ENCODE results near the gene FUCA1.

FUCA1 gene

GRCh38 chr1:23867895-23868556 lies at the start of gene FUCA1:
Gene FUCA1 (minus strand): TSS chr1:23868290. CDS start chr1:23868286, 4 bp downstream.
- peak within 1 kb of the TSS; percentile 95 for H3K4me2 ChIP-seq (ENCODE audit: low read length)
- H3K4me3 ChIP-seq (ENCODE audit: low read length) = peak within 1 kb of the TSS; percentile 91
- TF ChIP-seq EZH2phosphoT487 (IDR thresholded peaks at IDR 0.05; ENCODE audit: low read depth) (no peak), CTCF (IDR thresholded peaks at IDR 0.05; ENCODE audit: low read depth, low read length) (peak; percentile 64)
- peaks cover 29% of the 10 kb centered on the region for H3K36me3 ChIP-seq (replicated peaks; ENCODE audit: low read depth, low read length)
- peaks cover 25% of the 10 kb centered on the region for H3K4me1 ChIP-seq (ENCODE audit: low read length)
- H4K20me1 ChIP-seq (ENCODE audit: insufficient read depth, low read length) = no peaks in the 10 kb centered on the region
- H3K79me2 ChIP-seq (ENCODE audit: low read length) = peaks cover 14% of the 10 kb centered on the region
- peak within 1 kb of the TSS; percentile 71 for H3K9ac ChIP-seq (ENCODE audit: low read length)
- H3K27me3 ChIP-seq (ENCODE audit: low read depth, low read length) = no peaks in the 10 kb centered on the region
- H2AFZ ChIP-seq (ENCODE audit: low read depth, low read length) = peak within 1 kb of the TSS; percentile 49
- no peaks in the 10 kb centered on the region for H3K9me3 ChIP-seq (ENCODE audit: insufficient read depth, low read length)
- H3K27ac ChIP-seq (ENCODE audit: low read length) = peak within 1 kb of the TSS; percentile 86

- TF ChIP-seq CTCF (IDR thresholded peaks at IDR 0.05; ENCODE audit: low read depth, low read length) (peak; percentile 82), EZH2phosphoT487 (IDR thresholded peaks at IDR 0.05; ENCODE audit: low read depth) (no peak)
- Histone ChIP-seq H3K27ac (ENCODE audit: low read length) (peak overlapping the region; percentile 89), H3K27me3 (ENCODE audit: low read depth, low read length) (no peaks in the 10 kb centered on the region), H3K9ac (ENCODE audit: low read length) (peak overlapping the region; percentile 77), H3K9me3 (ENCODE audit: insufficient read depth, low read length) (no peaks in the 10 kb centered on the region), H3K79me2 (ENCODE audit: low read length) (peaks cover 25% of the 10 kb centered on the region), H2AFZ (ENCODE audit: low read depth, low read length) (no peak overlapping the region), H3K4me2 (ENCODE audit: low read length) (peak overlapping the region; percentile 98), H3K4me3 (ENCODE audit: low read length) (peak overlapping the region; percentile 61), H3K36me3 (replicated peaks; ENCODE audit: low read depth, low read length) (peaks cover 4% of the 10 kb centered on the region), H3K4me1 (ENCODE audit: low read length) (peaks cover 53% of the 10 kb centered on the region), H4K20me1 (ENCODE audit: insufficient read depth, low read length) (no peaks in the 10 kb centered on the region)
These were observed 48.4 kb upstream of the FUCA1 start for GRCh38 chr1:23916209-23917131.

- no peak for TF ChIP-seq EZH2phosphoT487 (IDR thresholded peaks at IDR 0.05; ENCODE audit: low read depth)
- TF ChIP-seq CTCF (IDR thresholded peaks at IDR 0.05; ENCODE audit: low read depth, low read length) = peak; percentile 32
- Histone ChIP-seq H2AFZ (ENCODE audit: low read depth, low read length) (no peak overlapping the region), H3K79me2 (ENCODE audit: low read length) (peaks cover 35% of the 10 kb centered on the region), H3K9ac (ENCODE audit: low read length) (no peak overlapping the region), H3K9me3 (ENCODE audit: insufficient read depth, low read length) (no peaks in the 10 kb centered on the region), H4K20me1 (ENCODE audit: insufficient read depth, low read length) (no peaks in the 10 kb centered on the region), H3K27me3 (ENCODE audit: low read depth, low read length) (no peaks in the 10 kb centered on the region), H3K4me3 (ENCODE audit: low read length) (no peak overlapping the region), H3K4me1 (ENCODE audit: low read length) (peaks cover 63% of the 10 kb centered on the region), H3K36me3 (replicated peaks; ENCODE audit: low read depth, low read length) (peaks cover 8% of the 10 kb centered on the region), H3K4me2 (ENCODE audit: low read length) (peak overlapping the region; percentile 98), H3K27ac (ENCODE audit: low read length) (peak overlapping the region; percentile 89)
These were observed 47.4 kb upstream of the FUCA1 start for GRCh38 chr1:23915466-23915865.

GRCh38 chr1:23914921-23915320 lies 46.8 kb upstream of the FUCA1 start:
- Histone ChIP-seq H3K4me2 (ENCODE audit: low read length) (no peak overlapping the region), H3K36me3 (replicated peaks; ENCODE audit: low read depth, low read length) (peaks cover 8% of the 10 kb centered on the region), H3K79me2 (ENCODE audit: low read length) (peaks cover 40% of the 10 kb centered on the region), H3K27ac (ENCODE audit: low read length) (peak overlapping the region; percentile 60), H3K4me1 (ENCODE audit: low read length) (peaks cover 67% of the 10 kb centered on the region), H3K4me3 (ENCODE audit: low read length) (no peak overlapping the region), H4K20me1 (ENCODE audit: insufficient read depth, low read length) (no peaks in the 10 kb centered on the region), H3K9ac (ENCODE audit: low read length) (no peak overlapping the region), H3K27me3 (ENCODE audit: low read depth, low read length) (no peaks in the 10 kb centered on the region), H2AFZ (ENCODE audit: low read depth, low read length) (no peak overlapping the region), H3K9me3 (ENCODE audit: insufficient read depth, low read length) (no peaks in the 10 kb centered on the region)
- TF ChIP-seq EZH2phosphoT487 (IDR thresholded peaks at IDR 0.05; ENCODE audit: low read depth) (no peak), CTCF (IDR thresholded peaks at IDR 0.05; ENCODE audit: low read depth, low read length) (no peak)
